ENCODE data around the gene FMN1.
"Not testable (repeated sequence)": the region's sequence is repeated elsewhere in the genome, so short reads cannot be mapped to it uniquely, and the experiment has no call there.

- not testable (repeated sequence) for TF ChIP-seq POLR2A (IDR thresholded peaks at IDR 0.05); CTCF (IDR thresholded peaks at IDR 0.05 in 8 of 11, conservative IDR thresholded peaks at IDR 0.05 in 3 of 11)
Measured at GRCh38 chr15:33069903-33070302, 124.6 kb downstream of the FMN1 start.
